CD4-positive, CD25-positive, alpha-beta regulatory T cell (primary cell): Measurements from ENCODE around the gene C6orf62. TPM values are rescaled to one million over a fixed set of nuclear protein-coding genes. Genes with fewer than 3 reads are reported as not detected.
"Not testable (repeated sequence)": the region's sequence is repeated elsewhere in the genome, so short reads cannot be mapped to it uniquely, and the experiment has no call there.

Source experiments
- ATAC-seq, 2 donors: fragments of 150-1000 bp; cut with Tn5 transposase; one replicate each; pipeline ENCODE4 v1.10.0; 2021; ENCODE audit warnings: low read depth in 2 of 2, moderate number of reproducible peaks in 2 of 2, moderate library complexity in 1 of 2
- DNase-seq, 3 donors: peaks; one replicate each; pipeline versions ENCODE4 v3.0.0 to v3.0.0-alpha.2; 2012 to 2022; ENCODE audit warnings: mixed read lengths in 1 of 3
- H3K27ac ChIP-seq: one replicate; pipeline ENCODE4 v1.7.0; 2013; ENCODE audit warnings: mild to moderate bottlenecking, low read length; ENCODE audit not compliant: insufficient read depth, poor library complexity, severe bottlenecking
- H3K27me3 ChIP-seq: one replicate; pipeline ENCODE4 v1.7.0; 2013; ENCODE audit warnings: low read length; ENCODE audit not compliant: control insufficient read depth, insufficient read depth
- H3K36me3 ChIP-seq: one replicate; pipeline ENCODE4 v1.7.0; 2013; ENCODE audit warnings: mild to moderate bottlenecking, low read length, moderate library complexity; ENCODE audit not compliant: control insufficient read depth, insufficient read depth
- H3K4me1 ChIP-seq: 2 replicates; pipeline ENCODE4 v1.7.0; 2013; ENCODE audit warnings: mild to moderate bottlenecking, low read length; ENCODE audit not compliant: insufficient read depth, control insufficient read depth, poor library complexity, severe bottlenecking
- H3K4me3 ChIP-seq: one replicate; pipeline ENCODE4 v1.7.0; 2013; ENCODE audit warnings: low read depth, mild to moderate bottlenecking, low read length, moderate library complexity
- H3K9me3 ChIP-seq, 2 experiments: 1 replicate in 1 of 2; 2 replicates in 1 of 2; pipeline ENCODE4 v1.7.0; 2013; ENCODE audit warnings: low read length in 2 of 2, mild to moderate bottlenecking in 1 of 2, moderate library complexity in 1 of 2; ENCODE audit not compliant: control insufficient read depth in 2 of 2
- H3K27ac Mint-ChIP-seq, 3 donors: one replicate each; pipeline ENCODE4 v1.8.0; 2020 to 2022; ENCODE audit warnings: mild to moderate bottlenecking in 3 of 3, mixed read lengths in 3 of 3, moderate library complexity in 2 of 3
- H3K27me3 Mint-ChIP-seq: one replicate; pipeline ENCODE4 v1.8.0; 2022; ENCODE audit warnings: mild to moderate bottlenecking, mixed read lengths
- H3K36me3 Mint-ChIP-seq: one replicate; pipeline ENCODE4 v1.8.0; 2020; ENCODE audit warnings: mixed read lengths
- H3K4me1 Mint-ChIP-seq, 4 donors: one replicate each; pipeline ENCODE4 v1.8.0; 2020 to 2022; ENCODE audit warnings: mixed read lengths in 4 of 4, mild to moderate bottlenecking in 1 of 4
- H3K4me3 Mint-ChIP-seq, 4 donors: one replicate each; pipeline ENCODE4 v1.8.0; 2020 to 2022; ENCODE audit warnings: mild to moderate bottlenecking in 4 of 4, mixed read lengths in 4 of 4, moderate library complexity in 3 of 4
- H3K9me3 Mint-ChIP-seq, 7 donors: one replicate each; pipeline ENCODE4 v1.8.0; 2020 to 2022; ENCODE audit warnings: mixed read lengths in 7 of 7, mild to moderate bottlenecking in 3 of 7, moderate library complexity in 2 of 7
- polyA plus RNA-seq, 4 donors: library from polyadenylated mRNA; unstranded; fragments of 300-500 nt; fragmentation: Illumina TruSeq; gene quantifications; one replicate each; pipeline ENCODE4 v1.2.3, GENCODE V29; 2021
- total RNA-seq: library from RNA; stranded (reverse); gene quantifications from one replicate; pipeline ENCODE4 v1.2.3, GENCODE V29; 2022

Gene C6orf62
- total and polyA plus RNA-seq, 5 donors from 2014 or later, result 91.7 to 124 (median 99.6) TPM

DNA sequence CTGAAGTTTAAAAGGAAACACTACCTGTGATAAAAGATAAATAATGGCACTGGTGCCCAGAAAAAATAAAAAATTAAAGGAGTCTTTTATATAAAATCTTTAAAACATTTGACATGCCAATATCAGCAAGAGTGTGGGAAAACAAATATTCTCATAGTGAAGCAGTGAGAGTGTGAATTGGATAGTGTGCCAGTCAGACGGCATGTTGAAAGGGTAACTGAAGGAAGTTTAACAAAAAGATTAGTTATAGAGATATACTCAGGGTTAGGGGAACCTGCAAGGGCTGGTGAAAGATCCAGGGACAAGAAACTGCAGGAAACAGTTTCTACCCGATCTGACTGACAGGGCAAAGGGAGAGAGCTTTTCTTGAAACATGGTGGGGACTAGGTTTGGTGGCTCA, 33.5 kb upstream of the C6orf62 start:
- no peak overlapping the region for H3K4me3 Mint-ChIP-seq
- peaks cover 27% of the 10 kb centered on the region for H3K27me3 Mint-ChIP-seq
- ATAC-seq (no peak), DNase-seq (no peak)
- H3K36me3 Mint-ChIP-seq, result no peaks in the 10 kb centered on the region
- H3K27ac ChIP-seq, result no peak overlapping the region
- H3K27ac Mint-ChIP-seq, result no peak overlapping the region
- peaks cover 0 to 7% (median 3%) of the 10 kb centered on the region in 7 donors for H3K9me3 Mint-ChIP-seq
- peaks cover 2% of the 10 kb centered on the region for H3K27me3 ChIP-seq
- no peak overlapping the region for H3K4me3 ChIP-seq
- H3K36me3 ChIP-seq, result no peaks in the 10 kb centered on the region
- no peaks in the 10 kb centered on the region for H3K4me1 ChIP-seq
- no peaks in the 10 kb centered on the region for H3K4me1 Mint-ChIP-seq
- H3K9me3 ChIP-seq, result no peaks in the 10 kb centered on the region

DNA sequence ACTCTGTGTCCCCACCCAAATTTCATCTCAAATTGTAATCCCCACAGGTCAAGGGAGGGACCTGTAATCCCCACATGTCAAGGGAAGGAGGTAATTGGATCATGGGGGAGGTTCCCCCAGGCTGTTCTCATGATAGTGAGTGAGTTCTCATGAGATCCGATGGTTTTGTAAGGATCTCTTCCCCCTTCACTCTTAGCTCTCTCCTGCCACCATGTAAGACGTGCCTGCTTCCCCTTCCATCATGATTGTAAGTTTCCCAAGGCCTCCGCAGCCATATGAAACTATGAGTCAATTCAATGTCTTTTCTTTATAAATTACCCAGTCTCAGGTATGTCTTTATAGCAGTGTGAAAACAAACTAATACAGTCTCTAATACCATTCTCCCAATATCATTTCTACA, 31.9 kb upstream of the C6orf62 start:
- not testable (repeated sequence) for H3K36me3 ChIP-seq, H3K36me3 Mint-ChIP-seq, DNase-seq, H3K9me3 Mint-ChIP-seq, H3K9me3 ChIP-seq, H3K4me1 ChIP-seq, H3K4me3 Mint-ChIP-seq, H3K4me3 ChIP-seq, H3K27ac Mint-ChIP-seq, H3K27me3 ChIP-seq, H3K27ac ChIP-seq, ATAC-seq, H3K4me1 Mint-ChIP-seq
- peaks cover 27% of the 10 kb centered on the region for H3K27me3 Mint-ChIP-seq

DNA sequence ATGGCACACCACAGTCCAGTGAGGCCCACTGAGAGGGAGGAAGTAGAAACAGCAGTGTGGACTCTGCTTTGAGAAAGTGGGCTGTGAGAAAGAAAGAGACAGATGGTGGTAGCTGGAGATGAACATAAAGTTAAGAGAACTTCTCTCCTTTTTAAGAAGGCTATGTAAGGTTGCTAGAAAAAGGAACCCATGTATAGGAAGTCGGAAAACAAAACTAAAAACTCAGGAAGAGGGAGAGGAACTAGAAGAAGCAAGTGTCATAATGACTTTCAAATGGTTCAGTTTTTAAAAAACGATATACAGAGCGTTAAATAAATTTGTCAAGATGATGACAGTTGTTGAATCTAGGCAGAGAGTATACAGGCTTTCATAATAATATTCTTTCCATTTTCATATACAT, 30.3 kb upstream of the C6orf62 start:
- peaks cover 0 to 7% (median 2%) of the 10 kb centered on the region in 7 donors for H3K9me3 Mint-ChIP-seq
- H3K27ac Mint-ChIP-seq, result no peak overlapping the region
- H3K4me1 Mint-ChIP-seq, result no peaks in the 10 kb centered on the region
- Histone ChIP-seq H3K27ac (no peak overlapping the region), H3K9me3 (no peaks in the 10 kb centered on the region), H3K4me1 (no peaks in the 10 kb centered on the region), H3K36me3 (no peaks in the 10 kb centered on the region), H3K4me3 (no peak overlapping the region), H3K27me3 (peaks cover 2% of the 10 kb centered on the region)
- no peaks in the 10 kb centered on the region for H3K36me3 Mint-ChIP-seq
- H3K4me3 Mint-ChIP-seq, result no peak overlapping the region
- DNase-seq (no peak), ATAC-seq (no peak)
- peaks cover 24% of the 10 kb centered on the region for H3K27me3 Mint-ChIP-seq

DNA sequence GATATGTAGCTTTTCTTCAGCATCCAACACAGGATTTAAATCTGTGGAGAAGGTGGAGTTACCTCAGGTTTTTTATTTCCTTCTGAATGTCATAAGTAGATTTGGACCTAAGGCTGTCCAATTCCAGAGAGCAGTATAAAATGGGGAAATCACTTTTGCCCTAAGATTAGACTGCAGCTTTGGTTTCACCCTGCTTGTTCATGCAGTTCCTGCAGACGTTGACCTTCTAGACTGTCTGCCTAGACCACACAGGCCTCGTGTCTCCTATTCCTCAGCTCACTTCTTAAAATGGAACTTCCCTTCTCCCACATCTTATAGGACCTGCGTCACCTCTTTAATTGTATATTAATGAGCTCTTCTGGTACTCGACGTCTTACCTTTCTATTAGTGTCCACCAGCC, 26.0 kb upstream of the C6orf62 start:
- H3K27ac ChIP-seq, result no peak overlapping the region
- H3K27me3 ChIP-seq, result no peaks in the 10 kb centered on the region
- ATAC-seq, result peak in 1 of 2 donors; percentile 10
- H3K36me3 ChIP-seq, result no peaks in the 10 kb centered on the region
- H3K9me3 ChIP-seq, result no peaks in the 10 kb centered on the region
- no peak for DNase-seq
- Mint-ChIP-seq H3K36me3 (no peaks in the 10 kb centered on the region), H3K27ac (no peak overlapping the region), H3K4me1 (peaks cover 0 to 9% (median 2%) of the 10 kb centered on the region in 4 donors), H3K4me3 (no peak overlapping the region), H3K9me3 (peaks cover 0 to 6% (median 1%) of the 10 kb centered on the region in 7 donors), H3K27me3 (peaks cover 13% of the 10 kb centered on the region)
- no peak overlapping the region for H3K4me3 ChIP-seq
- no peaks in the 10 kb centered on the region for H3K4me1 ChIP-seq

DNA sequence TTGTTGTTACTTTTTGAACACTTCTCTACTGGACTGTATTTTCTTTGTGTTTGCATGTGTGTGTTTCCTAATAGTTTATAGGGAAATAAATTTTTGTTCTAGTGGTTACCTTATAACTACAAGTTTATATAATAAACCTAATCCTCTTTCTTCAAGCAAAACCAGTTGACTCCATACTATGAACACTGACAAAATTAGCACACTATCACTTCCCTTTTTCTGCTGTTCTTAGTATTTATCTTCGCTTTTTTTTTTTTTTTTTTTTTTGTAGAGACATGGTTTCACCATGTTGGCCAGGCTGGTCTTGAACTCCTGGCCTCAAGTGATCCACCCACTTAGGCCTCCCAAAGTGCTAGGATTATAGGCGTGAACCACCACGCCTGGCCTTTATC, 25.0 kb upstream of the C6orf62 start:
- Histone ChIP-seq H3K36me3 (no peaks in the 10 kb centered on the region), H3K4me3 (no peak overlapping the region), H3K27me3 (no peaks in the 10 kb centered on the region), H3K9me3 (no peaks in the 10 kb centered on the region), H3K4me1 (no peaks in the 10 kb centered on the region), H3K27ac (no peak overlapping the region)
- Mint-ChIP-seq H3K9me3 (peaks cover 0 to 8% (median 1%) of the 10 kb centered on the region in 7 donors), H3K27me3 (peaks cover 11% of the 10 kb centered on the region), H3K27ac (no peak overlapping the region), H3K36me3 (no peaks in the 10 kb centered on the region), H3K4me3 (no peak overlapping the region), H3K4me1 (peaks cover 0 to 9% (median 2%) of the 10 kb centered on the region in 4 donors)
- ATAC-seq (no peak), DNase-seq (no peak)

GRCh38 chr6:24743265-24743943, 24.4 kb upstream of the C6orf62 start:
- H3K9me3 ChIP-seq, result no peaks in the 10 kb centered on the region
- H3K27me3 ChIP-seq, result no peaks in the 10 kb centered on the region
- Mint-ChIP-seq H3K4me3 (no peak overlapping the region), H3K4me1 (peaks cover 0 to 9% (median 2%) of the 10 kb centered on the region in 4 donors), H3K27me3 (peaks cover 8% of the 10 kb centered on the region), H3K9me3 (peaks cover 0 to 8% (median 1%) of the 10 kb centered on the region in 7 donors), H3K27ac (no peak overlapping the region), H3K36me3 (no peaks in the 10 kb centered on the region)
- H3K4me1 ChIP-seq, result no peaks in the 10 kb centered on the region
- H3K27ac ChIP-seq, result no peak overlapping the region
- no peaks in the 10 kb centered on the region for H3K36me3 ChIP-seq
- ATAC-seq (peak; percentile 39 to 55), DNase-seq (peak in 1 of 3 donors; percentile 43)
- H3K4me3 ChIP-seq, result no peak overlapping the region

- no peak overlapping the region for H3K27ac ChIP-seq
- Mint-ChIP-seq H3K27ac (no peak overlapping the region), H3K4me3 (no peak overlapping the region), H3K36me3 (no peaks in the 10 kb centered on the region), H3K9me3 (peaks cover 0 to 8% (median 1%) of the 10 kb centered on the region in 7 donors), H3K27me3 (peaks cover 8% of the 10 kb centered on the region), H3K4me1 (peaks cover 0 to 9% (median 2%) of the 10 kb centered on the region in 4 donors)
- H3K4me1 ChIP-seq, result no peaks in the 10 kb centered on the region
- H3K9me3 ChIP-seq, result no peaks in the 10 kb centered on the region
- ATAC-seq (no peak), DNase-seq (no peak)
- H3K4me3 ChIP-seq, result no peak overlapping the region
- H3K36me3 ChIP-seq, result no peaks in the 10 kb centered on the region
- H3K27me3 ChIP-seq, result no peaks in the 10 kb centered on the region
These were observed 23.3 kb upstream of the C6orf62 start for GRCh38 chr6:24742216-24742738.

DNA sequence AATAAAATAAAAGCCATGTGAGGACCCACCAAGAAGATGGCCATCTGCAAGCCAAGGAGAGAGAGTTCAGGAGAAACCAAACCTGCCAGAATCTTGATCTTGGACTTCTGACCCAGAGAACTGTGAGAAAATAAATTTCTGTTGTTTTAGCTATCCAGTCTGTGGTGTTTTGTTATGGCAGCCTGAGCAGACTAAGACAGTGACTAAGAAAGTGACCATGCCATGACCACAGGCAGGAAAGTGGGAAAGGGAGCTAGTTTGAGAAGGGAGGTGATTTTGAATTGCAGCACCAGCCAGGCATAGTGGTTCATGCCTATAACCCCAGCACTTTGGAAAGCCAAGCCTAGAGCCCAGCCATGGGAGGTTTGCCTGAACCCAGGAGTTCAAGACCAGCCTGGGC, 21.9 kb upstream of the C6orf62 start:
- Mint-ChIP-seq H3K4me3 (no peak overlapping the region), H3K27me3 (peaks cover 18% of the 10 kb centered on the region), H3K9me3 (peaks cover 0 to 8% (median 1%) of the 10 kb centered on the region in 7 donors), H3K4me1 (peaks cover 0 to 9% (median 2%) of the 10 kb centered on the region in 4 donors), H3K27ac (no peak overlapping the region), H3K36me3 (no peaks in the 10 kb centered on the region)
- Histone ChIP-seq H3K9me3 (no peaks in the 10 kb centered on the region), H3K4me1 (no peaks in the 10 kb centered on the region), H3K27me3 (peaks cover under 1% of the 10 kb centered on the region), H3K27ac (no peak overlapping the region), H3K4me3 (no peak overlapping the region), H3K36me3 (no peaks in the 10 kb centered on the region)
- no peak for DNase-seq
- ATAC-seq, result no peak
